Measurements from ENCODE around the gene CYBRD1.
A peak's percentile ranks its signal among the peaks of the same experiment; 100 is the strongest.
"Not testable (repeated sequence)": the region's sequence is repeated elsewhere in the genome, so short reads cannot be mapped to it uniquely, and the experiment has no call there.

CYBRD1 gene

GRCh38 chr2:171515672-171516298, 6.5 kb upstream of the CYBRD1 start:
- DNase-seq (ENCODE audit: low read depth in 2 of 2): no peak

- no peak for DNase-seq (ENCODE audit: low read depth in 2 of 2)
Measured at GRCh38 chr2:171516793-171517192, 5.5 kb upstream of the CYBRD1 start.

- no peak for DNase-seq (ENCODE audit: low read depth in 2 of 2)
Measured at GRCh38 chr2:171520471-171520870, 1.8 kb upstream of the CYBRD1 start.

GRCh38 chr2:171521361-171522051, 768 bp upstream of the CYBRD1 start:
- no peak for DNase-seq (ENCODE audit: low read depth in 2 of 2)

GRCh38 chr2:171522788-171523087, 464 bp downstream of the CYBRD1 start:
- peak in 1 of 2 experiments; percentile 6 for DNase-seq (ENCODE audit: low read depth in 2 of 2)

GRCh38 chr2:171523088-171524017, 1.1 kb downstream of the CYBRD1 start:
- DNase-seq (ENCODE audit: low read depth in 2 of 2): peak in 1 of 2 experiments; percentile 3

- no peak for DNase-seq (ENCODE audit: low read depth in 2 of 2)
Measured at GRCh38 chr2:171524018-171524401, 1.7 kb downstream of the CYBRD1 start.

- DNase-seq (ENCODE audit: low read depth in 2 of 2): peak in 1 of 2 experiments; percentile 19
Measured at GRCh38 chr2:171529914-171530313, 7.6 kb downstream of the CYBRD1 start.

GRCh38 chr2:171530378-171530777, 8.1 kb downstream of the CYBRD1 start:
- DNase-seq (ENCODE audit: low read depth in 2 of 2): no peak

GRCh38 chr2:171530859-171531258, 8.6 kb downstream of the CYBRD1 start:
- DNase-seq (ENCODE audit: low read depth in 2 of 2): not testable (repeated sequence)

GRCh38 chr2:171531291-171531690, 9.0 kb downstream of the CYBRD1 start:
- DNase-seq (ENCODE audit: low read depth in 2 of 2): no peak

GRCh38 chr2:171531836-171532450, 9.7 kb downstream of the CYBRD1 start:
- DNase-seq (ENCODE audit: low read depth in 2 of 2): no peak

GRCh38 chr2:171533331-171533730, 11.1 kb downstream of the CYBRD1 start:
- DNase-seq (ENCODE audit: low read depth in 2 of 2): no peak

- DNase-seq (ENCODE audit: low read depth in 2 of 2): not testable (repeated sequence)
Measured at GRCh38 chr2:171535528-171535927, 13.3 kb downstream of the CYBRD1 start.

- no peak for DNase-seq (ENCODE audit: low read depth in 2 of 2)
Measured at GRCh38 chr2:171540437-171540836, 18.2 kb downstream of the CYBRD1 start.

- DNase-seq (ENCODE audit: low read depth in 2 of 2): no peak
Measured at GRCh38 chr2:171541202-171541887, 19.1 kb downstream of the CYBRD1 start.

GRCh38 chr2:171545086-171545485, 22.8 kb downstream of the CYBRD1 start:
- DNase-seq (ENCODE audit: low read depth in 2 of 2): no peak

- DNase-seq (ENCODE audit: low read depth in 2 of 2): no peak
Measured at GRCh38 chr2:171547256-171547655, 25.0 kb downstream of the CYBRD1 start.

- no peak for DNase-seq (ENCODE audit: low read depth in 2 of 2)
Measured at GRCh38 chr2:171547720-171548119, 25.4 kb downstream of the CYBRD1 start.

- DNase-seq (ENCODE audit: low read depth in 2 of 2): no peak
Measured at GRCh38 chr2:171550613-171551012, 28.3 kb downstream of the CYBRD1 start.

- DNase-seq (ENCODE audit: low read depth in 2 of 2): no peak
Measured at GRCh38 chr2:171551836-171552235, 29.6 kb downstream of the CYBRD1 start.

GRCh38 chr2:171553236-171553635, 31.0 kb downstream of the CYBRD1 start:
- no peak for DNase-seq (ENCODE audit: low read depth in 2 of 2)
